Central memory CD8-positive, alpha-beta T cell (primary cell): ENCODE measurements around the gene ZEB2.

Experiments
- ATAC-seq: fragments of 150-1000 bp; cut with Tn5 transposase; replicated peaks from 2 replicates; pipeline ENCODE4 v1.10.0; 2022; ENCODE audit warnings: mild to moderate bottlenecking, moderate FRiP score, moderate number of reproducible peaks; ENCODE audit not compliant: poor library complexity, severe bottlenecking; ENCODE audit errors: extremely low read depth
- DNase-seq, 2 donors: peaks; one replicate each; pipeline ENCODE4 v3.0.0; 2021; ENCODE audit warnings: low spot score in 2 of 2
- H3K27ac Mint-ChIP-seq: one replicate; pipeline ENCODE4 v1.8.0; 2022; ENCODE audit warnings: low read depth, mild to moderate bottlenecking, moderate library complexity, mixed read lengths
- H3K27me3 Mint-ChIP-seq: one replicate; pipeline ENCODE4 v1.8.0; 2022; ENCODE audit warnings: mixed read lengths
- H3K36me3 Mint-ChIP-seq: one replicate; pipeline ENCODE4 v1.8.0; 2022; ENCODE audit warnings: mild to moderate bottlenecking, moderate library complexity, mixed read lengths; ENCODE audit not compliant: insufficient read depth
- H3K4me1 Mint-ChIP-seq: one replicate; pipeline ENCODE4 v1.8.0; 2022; ENCODE audit warnings: mixed read lengths
- H3K4me3 Mint-ChIP-seq: one replicate; pipeline ENCODE4 v1.8.0; 2022; ENCODE audit warnings: mild to moderate bottlenecking, moderate library complexity, mixed read lengths
- H3K9me3 Mint-ChIP-seq: one replicate; pipeline ENCODE4 v1.8.0; 2022; ENCODE audit warnings: mixed read lengths

The ZEB2 gene

DNA sequence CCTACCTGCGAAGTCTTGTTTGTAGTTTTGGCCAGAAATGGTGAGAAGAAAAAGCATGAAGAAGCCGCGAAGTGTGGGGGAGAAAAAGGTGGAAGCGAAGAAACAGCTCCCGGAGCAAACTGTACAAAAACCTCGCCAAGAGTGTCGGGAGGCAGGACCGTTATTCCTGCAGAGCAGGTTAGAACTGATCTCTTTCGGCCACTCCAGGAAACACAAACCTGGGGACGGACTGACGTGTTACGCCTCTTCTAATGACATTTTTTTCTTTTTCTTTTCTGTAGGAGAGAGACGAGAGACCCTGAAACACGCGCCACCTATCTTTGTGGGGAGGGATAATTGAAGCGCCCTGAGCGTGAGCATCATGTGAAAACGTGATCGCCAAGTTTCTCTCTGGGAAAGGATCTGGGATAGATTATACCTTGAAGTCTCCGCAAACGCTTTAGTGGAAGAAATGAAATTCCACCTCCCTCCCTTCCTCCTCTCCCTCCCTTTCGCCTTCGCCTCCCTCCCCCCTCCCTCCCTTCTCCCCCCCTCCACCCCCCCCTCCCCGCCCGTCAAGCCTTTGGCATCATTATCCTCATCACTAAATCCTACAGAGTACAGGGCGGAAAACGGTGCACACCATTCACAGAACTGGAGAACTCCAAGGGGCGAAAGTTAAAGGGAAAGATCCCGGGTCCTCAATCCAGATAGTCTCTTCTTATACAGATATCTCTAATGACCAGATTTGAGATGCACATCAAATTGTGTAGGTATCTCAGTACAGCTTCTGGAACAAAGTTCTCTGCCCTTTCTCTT lies at the start of gene ZEB2:
Gene ZEB2 (minus strand): TSS at position 186 of the 798 bp plus-strand sequence. CDS start 2,769 bp downstream, outside the sequence.
- no peaks in the 10 kb centered on the region for H3K9me3 Mint-ChIP-seq
- no peak within 1 kb of the TSS for H3K4me3 Mint-ChIP-seq
- peak in 1 of 2 donors; percentile 60 for DNase-seq
- peak within 1 kb of the TSS; percentile 10 for H3K27ac Mint-ChIP-seq
- peak; percentile 17 for ATAC-seq
- peaks cover 18% of the 10 kb centered on the region for H3K36me3 Mint-ChIP-seq
- H3K27me3 Mint-ChIP-seq = peaks cover 17% of the 10 kb centered on the region
- H3K4me1 Mint-ChIP-seq = peaks cover 45% of the 10 kb centered on the region

GRCh38 chr2:144567745-144568144 lies 47.8 kb upstream of the ZEB2 start:
- no peak overlapping the region for H3K4me3 Mint-ChIP-seq
- no peak for ATAC-seq
- H3K9me3 Mint-ChIP-seq = no peaks in the 10 kb centered on the region

GRCh38 chr2:144566448-144566847 lies 46.5 kb upstream of the ZEB2 start:
- Mint-ChIP-seq H3K4me1 (peaks cover 8% of the 10 kb centered on the region), H3K4me3 (no peak overlapping the region), H3K27me3 (no peaks in the 10 kb centered on the region), H3K36me3 (no peaks in the 10 kb centered on the region), H3K27ac (no peak overlapping the region), H3K9me3 (no peaks in the 10 kb centered on the region)
- DNase-seq (no peak), ATAC-seq (no peak)

More at GRCh38 chr2:144567745-144568144, 47.8 kb upstream of the ZEB2 start:
- Mint-ChIP-seq H3K27ac (no peak overlapping the region), H3K4me1 (peaks cover 12% of the 10 kb centered on the region), H3K27me3 (no peaks in the 10 kb centered on the region), H3K36me3 (no peaks in the 10 kb centered on the region)
- no peak for DNase-seq

GRCh38 chr2:144560251-144560650 lies 40.3 kb upstream of the ZEB2 start:
- H3K27ac Mint-ChIP-seq = no peak overlapping the region
- no peaks in the 10 kb centered on the region for H3K27me3 Mint-ChIP-seq
- no peaks in the 10 kb centered on the region for H3K4me1 Mint-ChIP-seq
- no peaks in the 10 kb centered on the region for H3K9me3 Mint-ChIP-seq
- DNase-seq (no peak), ATAC-seq (no peak)
- no peaks in the 10 kb centered on the region for H3K36me3 Mint-ChIP-seq
- no peak overlapping the region for H3K4me3 Mint-ChIP-seq

DNA sequence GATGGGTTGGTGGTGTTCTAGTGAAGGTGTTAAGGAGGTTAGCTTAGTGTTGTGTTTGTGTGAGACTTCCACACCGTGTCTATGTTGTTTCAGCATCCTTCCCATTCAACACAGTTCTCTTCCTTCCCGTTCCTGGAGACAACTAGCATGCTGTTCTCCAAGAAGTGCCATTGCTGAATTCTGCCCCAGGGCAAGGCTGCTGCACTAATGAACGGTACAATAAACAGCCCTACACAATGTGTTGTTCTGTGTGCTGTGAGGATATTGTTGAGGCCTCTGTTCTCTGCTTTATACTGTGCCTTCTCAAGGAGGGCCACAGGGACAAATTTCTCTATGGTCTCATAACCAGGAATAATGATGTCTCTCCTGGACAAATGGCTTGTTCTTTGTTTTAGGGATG lies 39.8 kb upstream of the ZEB2 start:
- Mint-ChIP-seq H3K4me1 (no peaks in the 10 kb centered on the region), H3K9me3 (no peaks in the 10 kb centered on the region), H3K27me3 (no peaks in the 10 kb centered on the region), H3K4me3 (no peak overlapping the region), H3K27ac (no peak overlapping the region), H3K36me3 (no peaks in the 10 kb centered on the region)
- DNase-seq (no peak), ATAC-seq (no peak)

- no peak overlapping the region for H3K27ac Mint-ChIP-seq
- no peaks in the 10 kb centered on the region for H3K27me3 Mint-ChIP-seq
- no peaks in the 10 kb centered on the region for H3K9me3 Mint-ChIP-seq
- no peak overlapping the region for H3K4me3 Mint-ChIP-seq
- ATAC-seq (no peak), DNase-seq (no peak)
- H3K4me1 Mint-ChIP-seq = no peaks in the 10 kb centered on the region
- H3K36me3 Mint-ChIP-seq = no peaks in the 10 kb centered on the region
Measured at GRCh38 chr2:144559242-144559641, 39.3 kb upstream of the ZEB2 start.

DNA sequence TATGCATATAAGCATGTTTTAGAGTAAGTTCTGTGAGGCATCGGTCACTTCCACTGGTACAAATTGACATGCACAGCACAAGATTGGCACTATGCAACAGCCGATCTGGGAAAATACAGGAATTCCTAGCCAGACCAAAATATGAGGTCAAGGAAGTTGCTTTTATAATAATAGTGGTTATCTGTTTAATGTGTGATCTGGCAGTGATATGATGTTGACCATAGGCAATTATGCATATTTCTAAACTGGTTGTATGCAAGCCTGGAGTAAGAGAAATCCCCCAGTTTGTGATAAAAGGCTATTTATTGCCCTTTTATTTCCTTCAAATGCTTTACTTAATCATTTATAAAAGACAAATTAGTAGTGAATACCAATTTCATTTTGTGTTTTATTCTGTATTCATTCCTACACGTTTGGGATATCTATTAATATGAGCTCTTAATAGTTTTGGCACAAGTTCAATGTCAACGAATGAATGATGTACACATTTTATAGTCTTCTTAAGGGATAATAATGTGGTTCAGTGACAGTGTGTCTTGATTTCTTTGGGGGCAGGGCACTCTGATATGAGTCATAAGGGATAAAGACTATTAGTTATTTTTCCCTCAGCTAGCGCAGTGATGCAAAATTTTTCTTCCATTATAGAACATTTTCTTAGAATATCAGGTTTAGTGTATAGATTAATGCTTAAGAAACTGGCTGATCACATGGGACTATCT lies 34.7 kb upstream of the ZEB2 start:
- no peak overlapping the region for H3K27ac Mint-ChIP-seq
- no peak for DNase-seq
- ATAC-seq = no peak
- H3K36me3 Mint-ChIP-seq = no peaks in the 10 kb centered on the region
- no peak overlapping the region for H3K4me3 Mint-ChIP-seq
- H3K4me1 Mint-ChIP-seq = no peaks in the 10 kb centered on the region
- no peaks in the 10 kb centered on the region for H3K9me3 Mint-ChIP-seq
- H3K27me3 Mint-ChIP-seq = no peaks in the 10 kb centered on the region

DNA sequence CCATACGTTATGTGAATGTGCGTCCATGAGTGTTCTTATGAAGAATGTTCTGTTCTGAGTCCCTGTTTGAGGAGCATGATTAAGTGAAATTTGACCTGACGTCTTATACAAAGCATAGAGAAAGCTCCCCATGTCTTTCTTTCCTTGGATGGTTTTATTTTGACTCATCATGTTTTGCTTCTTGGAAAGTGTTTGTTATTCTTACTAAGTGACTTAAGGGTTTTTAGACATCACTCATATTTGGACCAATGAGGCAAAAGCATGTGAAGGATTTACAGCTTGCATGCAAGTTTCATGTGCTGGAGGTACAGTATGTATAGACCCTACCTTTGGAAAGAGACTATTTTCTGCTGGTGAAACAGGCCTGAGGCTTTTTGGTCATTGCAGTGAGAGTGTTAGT lies 33.5 kb upstream of the ZEB2 start:
- Mint-ChIP-seq H3K27ac (no peak overlapping the region), H3K4me1 (peaks cover 5% of the 10 kb centered on the region), H3K27me3 (no peaks in the 10 kb centered on the region), H3K4me3 (no peak overlapping the region), H3K36me3 (peaks cover 3% of the 10 kb centered on the region), H3K9me3 (no peaks in the 10 kb centered on the region)
- DNase-seq = no peak
- ATAC-seq = no peak

DNA sequence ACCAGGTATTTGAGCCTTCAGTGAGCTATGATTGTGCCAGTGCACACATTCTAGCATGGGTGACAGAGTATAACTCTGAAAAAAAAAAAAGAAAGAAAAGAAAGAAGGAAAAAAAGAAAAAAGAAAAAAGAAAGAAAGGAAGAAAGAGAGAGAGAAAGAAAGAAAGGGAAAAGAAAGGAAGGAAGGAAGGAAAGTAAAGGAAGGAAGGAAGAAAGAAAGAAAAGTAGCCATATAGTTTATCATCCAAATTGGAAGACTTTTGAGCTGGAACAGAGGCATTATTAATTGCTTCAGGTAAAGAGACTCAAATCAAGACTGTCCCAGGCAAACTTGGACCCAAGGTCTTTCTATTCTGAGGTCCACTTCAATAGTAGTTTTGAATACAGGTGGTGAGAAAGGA lies 32.9 kb upstream of the ZEB2 start:
- Mint-ChIP-seq H3K4me3 (no peak overlapping the region), H3K27ac (no peak overlapping the region), H3K4me1 (peaks cover 5% of the 10 kb centered on the region), H3K9me3 (no peaks in the 10 kb centered on the region), H3K36me3 (peaks cover 3% of the 10 kb centered on the region), H3K27me3 (no peaks in the 10 kb centered on the region)
- no peak for DNase-seq
- ATAC-seq = no peak

DNA sequence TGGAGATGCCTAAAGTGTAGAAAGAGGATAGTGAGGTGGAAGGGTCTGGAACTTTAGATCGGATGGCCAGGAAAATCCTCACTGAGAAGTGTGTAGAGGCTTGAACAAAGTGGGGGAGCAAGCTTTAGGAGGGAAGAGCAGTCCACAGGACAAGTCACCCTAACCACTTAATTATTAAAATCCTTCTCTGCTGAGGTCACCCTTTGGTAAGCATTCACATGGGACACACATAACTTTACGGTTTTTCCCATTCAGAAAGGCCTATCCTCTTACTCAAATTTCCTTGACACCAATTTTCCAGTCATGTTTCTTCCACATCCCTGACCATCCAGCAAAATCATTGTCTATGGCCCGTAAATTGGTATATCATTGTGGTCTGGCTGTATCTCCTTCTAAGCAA lies 31.0 kb upstream of the ZEB2 start:
- Mint-ChIP-seq H3K27me3 (no peaks in the 10 kb centered on the region), H3K4me1 (peaks cover 5% of the 10 kb centered on the region), H3K4me3 (no peak overlapping the region), H3K36me3 (peaks cover 3% of the 10 kb centered on the region), H3K9me3 (no peaks in the 10 kb centered on the region), H3K27ac (no peak overlapping the region)
- ATAC-seq (no peak), DNase-seq (no peak)

- no peaks in the 10 kb centered on the region for H3K27me3 Mint-ChIP-seq
- H3K4me3 Mint-ChIP-seq = no peak overlapping the region
- H3K27ac Mint-ChIP-seq = no peak overlapping the region
- H3K9me3 Mint-ChIP-seq = no peaks in the 10 kb centered on the region
- peaks cover 3% of the 10 kb centered on the region for H3K36me3 Mint-ChIP-seq
- DNase-seq = no peak
- ATAC-seq = no peak
- H3K4me1 Mint-ChIP-seq = peaks cover 5% of the 10 kb centered on the region
Measured at GRCh38 chr2:144550084-144550483, 30.2 kb upstream of the ZEB2 start.

- ATAC-seq = peak; percentile 100
- no peak overlapping the region for H3K4me3 Mint-ChIP-seq
Measured at GRCh38 chr2:144548532-144549191, 28.7 kb upstream of the ZEB2 start.

More at GRCh38 chr2:144548532-144549191, 28.7 kb upstream of the ZEB2 start:
- Mint-ChIP-seq H3K4me1 (peaks cover 5% of the 10 kb centered on the region), H3K9me3 (no peaks in the 10 kb centered on the region), H3K27me3 (no peaks in the 10 kb centered on the region), H3K36me3 (peaks cover 3% of the 10 kb centered on the region), H3K27ac (peak overlapping the region; percentile 69)
- DNase-seq = peak in 1 of 2 donors; percentile 25
